NCI-H1048 (cell line): ENCODE results near the gene BICD2.

Experiments used
- DNase-seq: peaks from one replicate; lab custom pipeline; 2025; lab: John Stamatoyannopoulos, UW

The BICD2 gene

GRCh38 chr9:92747459-92748232, 17.0 kb downstream of the BICD2 start:
- no peak for DNase-seq

GRCh38 chr9:92746567-92747458, 17.8 kb downstream of the BICD2 start:
- no peak for DNase-seq

GRCh38 chr9:92745881-92746280, 18.8 kb downstream of the BICD2 start:
- DNase-seq, result no peak

DNA sequence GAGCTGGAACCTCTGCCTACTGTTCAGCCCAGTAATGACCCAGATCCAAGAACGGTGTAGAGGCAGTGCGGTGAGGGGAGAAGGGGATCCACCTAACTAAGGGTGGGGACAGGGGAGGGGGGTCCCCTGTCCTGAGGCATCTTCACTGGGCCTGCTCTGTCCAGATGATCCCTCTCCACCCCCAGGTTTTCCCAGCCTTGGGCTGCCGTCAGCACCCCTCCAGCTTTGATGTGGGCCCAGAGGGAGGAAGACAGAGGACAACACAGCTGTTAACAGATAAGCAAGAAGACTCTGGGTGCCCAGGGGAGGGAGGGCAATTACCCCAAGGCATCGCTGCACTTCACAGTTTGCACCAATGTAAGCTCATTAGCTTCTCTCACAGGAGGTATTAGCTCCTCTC, 19.3 kb downstream of the BICD2 start:
- DNase-seq, result no peak

- no peak for DNase-seq
These were observed 23.7 kb downstream of the BICD2 start for GRCh38 chr9:92740969-92741368.

DNA sequence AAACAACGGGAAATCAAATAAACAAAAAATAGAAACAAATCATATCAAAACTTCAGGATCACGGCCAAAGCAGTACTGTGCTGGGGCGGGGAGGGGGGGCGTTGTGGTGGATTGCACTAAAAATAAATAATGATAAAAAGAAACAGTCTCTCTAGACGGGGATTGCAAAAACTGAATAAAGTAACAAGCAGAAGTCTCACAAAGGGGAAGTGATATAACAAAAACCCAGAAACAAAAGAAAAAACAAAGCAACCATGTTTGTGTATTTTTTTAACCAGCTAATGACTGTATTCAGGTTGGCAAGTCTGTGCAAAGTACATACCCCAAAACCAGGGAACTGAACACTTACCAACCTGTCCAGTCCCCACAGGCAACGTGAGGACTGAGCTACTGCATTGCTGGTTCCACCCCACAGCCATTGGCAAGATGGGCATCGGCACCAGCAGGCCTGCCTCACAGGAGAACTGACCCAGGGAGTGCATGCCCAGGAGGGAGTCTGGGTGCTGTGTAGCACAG, 24.1 kb downstream of the BICD2 start:
- no peak for DNase-seq

GRCh38 chr9:92740009-92740408, 24.6 kb downstream of the BICD2 start:
- DNase-seq, result no peak

DNA sequence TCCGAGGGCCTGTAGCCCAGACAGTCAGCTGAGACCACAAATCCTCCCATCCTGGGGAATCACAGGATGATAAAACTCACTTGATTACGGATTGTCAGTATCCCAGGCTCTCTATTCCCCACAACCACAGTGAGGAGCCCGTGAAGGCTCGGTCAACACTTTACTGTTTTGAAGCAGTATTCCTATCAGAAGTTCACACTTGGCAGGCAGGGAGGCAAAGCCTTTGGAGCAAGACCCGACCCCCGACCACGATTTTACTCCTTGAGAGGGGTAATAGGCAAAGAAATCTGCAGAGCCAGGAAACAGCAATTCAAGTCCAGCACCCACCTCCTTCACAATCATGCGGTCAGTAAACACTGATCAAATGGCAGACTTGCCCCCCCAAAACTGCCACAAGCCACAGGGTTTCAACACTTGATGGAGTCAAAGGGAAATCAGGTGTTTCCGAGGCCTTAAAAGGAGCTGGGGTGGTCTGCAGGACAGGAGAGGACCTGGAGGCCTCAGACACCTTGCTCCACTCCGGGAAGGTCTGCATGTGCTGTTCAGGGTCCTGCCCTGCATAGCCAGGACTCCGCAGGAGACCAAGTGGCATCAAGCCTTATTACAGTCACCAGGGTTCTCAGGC, 25.2 kb downstream of the BICD2 start:
- no peak for DNase-seq

- DNase-seq, result no peak
These were observed 26.0 kb downstream of the BICD2 start for GRCh38 chr9:92738661-92739081.

GRCh38 chr9:92737611-92738299, 26.9 kb downstream of the BICD2 start:
- no peak for DNase-seq

DNA sequence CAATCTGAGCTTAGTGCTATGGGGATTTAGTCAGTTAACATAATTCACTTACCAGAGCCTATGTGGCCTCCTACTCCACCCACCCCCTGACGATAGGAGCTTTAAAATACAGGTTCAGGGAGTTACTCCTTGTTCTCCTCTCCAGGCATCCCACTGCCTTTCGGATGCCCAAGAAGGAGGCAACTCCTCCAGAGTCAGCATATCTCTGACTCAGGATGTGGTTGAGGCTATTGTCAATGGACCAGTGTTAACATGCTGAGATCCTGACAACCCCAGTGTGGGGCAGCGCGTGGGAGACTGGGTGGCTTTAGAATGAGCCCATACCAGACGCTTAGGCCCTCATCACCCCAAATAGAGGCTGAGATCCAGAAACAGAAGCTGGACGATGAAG, 27.4 kb downstream of the BICD2 start:
- DNase-seq, result no peak

GRCh38 chr9:92736563-92737215, 27.9 kb downstream of the BICD2 start:
- DNase-seq, result no peak

- DNase-seq, result no peak
These were observed 28.7 kb downstream of the BICD2 start for GRCh38 chr9:92735636-92736562.

- no peak for DNase-seq
These were observed 29.6 kb downstream of the BICD2 start for GRCh38 chr9:92734931-92735635.

DNA sequence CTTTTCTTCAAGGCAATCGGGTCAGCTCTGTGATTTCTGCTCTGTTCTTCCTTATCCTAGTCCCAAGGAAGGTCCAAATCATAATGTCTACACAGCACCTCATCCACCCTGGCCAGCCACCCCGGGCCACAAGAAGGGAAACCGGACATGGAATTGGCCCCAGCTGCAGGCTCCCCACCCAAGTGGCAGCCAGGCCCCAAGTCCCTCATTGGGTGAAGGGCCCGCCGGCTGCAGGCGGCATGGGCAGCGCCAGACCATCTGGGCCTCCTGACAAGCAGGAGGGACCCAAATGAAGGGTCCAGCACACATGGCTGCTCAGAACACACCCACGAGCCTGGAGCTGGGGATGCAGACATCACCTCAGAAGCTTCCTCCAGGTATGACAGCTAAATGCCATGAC, 33.7 kb downstream of the BICD2 start:
- DNase-seq, result no peak

GRCh38 chr9:92729735-92730155, 34.9 kb downstream of the BICD2 start:
- no peak for DNase-seq

DNA sequence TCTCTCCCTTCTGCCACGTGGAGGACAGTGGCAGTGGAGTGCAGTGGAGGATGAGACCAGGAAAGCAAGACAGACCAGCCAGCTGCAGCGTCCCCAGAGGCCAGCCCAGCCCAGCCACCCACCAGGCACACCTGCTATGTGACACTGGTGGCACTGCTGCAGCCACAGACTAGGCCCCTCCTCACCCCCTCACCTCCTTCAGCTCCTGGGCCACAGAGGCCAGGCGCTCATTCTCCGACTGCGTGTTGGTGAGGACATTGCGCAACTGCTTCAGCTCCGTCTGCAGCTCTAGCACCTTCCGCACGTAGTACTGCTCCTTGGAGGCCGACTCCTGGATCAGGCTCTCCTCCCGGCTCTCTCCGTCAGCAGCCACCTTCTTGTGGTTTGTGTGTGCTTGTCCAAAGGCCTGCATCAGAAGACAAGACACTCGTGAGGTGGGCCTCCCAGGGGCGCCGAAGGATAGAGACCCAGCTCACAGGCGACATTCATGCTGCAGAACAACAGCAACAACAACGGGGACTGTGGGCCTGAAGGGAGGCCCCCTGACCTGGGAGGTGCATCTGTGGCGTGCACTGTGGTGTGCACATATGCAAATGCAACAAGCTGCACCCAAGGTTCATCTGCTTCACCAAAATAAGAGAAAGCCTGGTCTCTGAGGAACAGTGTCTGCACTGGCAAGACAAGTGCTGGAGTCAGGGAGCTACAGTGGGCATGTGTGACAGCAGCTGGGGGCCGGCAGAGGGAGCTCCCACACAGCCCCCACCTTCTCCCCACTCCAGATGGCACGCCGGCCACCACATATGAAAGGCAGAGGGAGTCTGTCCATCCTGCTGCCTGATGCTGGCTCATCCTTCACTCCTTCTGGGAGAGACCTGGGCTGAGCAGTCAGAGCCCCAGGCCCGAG, 35.5 kb downstream of the BICD2 start:
- no peak for DNase-seq
